Mucosa of rectum (tissue), 2 donors: Measurements from ENCODE around the gene CFLAR.
"Not testable (repeated sequence)": the region's sequence is repeated elsewhere in the genome, so short reads cannot be mapped to it uniquely, and the experiment has no call there.

ENCODE experiments used
- H3K27ac ChIP-seq, 2 donors: one replicate each; pipeline ENCODE4 v1.7.0; 2013; ENCODE audit warnings: inconsistent platforms in 2 of 2, low read depth in 2 of 2, low read length in 2 of 2
- H3K27me3 ChIP-seq, 2 donors: one replicate each; pipeline ENCODE4 v1.7.0; 2013; ENCODE audit warnings: low read length in 2 of 2; ENCODE audit not compliant: control insufficient read depth in 2 of 2, insufficient read depth in 2 of 2
- H3K36me3 ChIP-seq, 2 donors: one replicate each; pipeline ENCODE4 v1.7.0; 2013; ENCODE audit warnings: low read length in 2 of 2; ENCODE audit not compliant: control insufficient read depth in 2 of 2, insufficient read depth in 2 of 2
- H3K4me1 ChIP-seq, 2 donors: one replicate each; pipeline ENCODE4 v1.7.0; 2013; ENCODE audit warnings: low read length in 2 of 2, mild to moderate bottlenecking in 1 of 2; ENCODE audit not compliant: control insufficient read depth in 2 of 2, insufficient read depth in 2 of 2
- H3K4me3 ChIP-seq, 2 donors: one replicate each; pipeline ENCODE4 v1.7.0; 2013; ENCODE audit warnings: low read length in 2 of 2
- H3K9ac ChIP-seq, 2 donors: one replicate each; pipeline ENCODE4 v1.7.0; 2013; ENCODE audit warnings: low read length in 2 of 2, low read depth in 1 of 2, mild to moderate bottlenecking in 1 of 2
- H3K9me3 ChIP-seq, 2 donors: one replicate each; pipeline ENCODE4 v1.7.0; 2013; ENCODE audit warnings: low read length in 2 of 2; ENCODE audit not compliant: control insufficient read depth in 2 of 2
- donor health status: healthy.
- donor health status: Normal muscosa, but diverticular disease.

Gene CFLAR

GRCh38 chr2:201174687-201175086 lies 58.7 kb downstream of the CFLAR start:
- H3K4me3 ChIP-seq, result no peak overlapping the region
- no peaks in the 10 kb centered on the region for H3K36me3 ChIP-seq
- no peaks in the 10 kb centered on the region for H3K27me3 ChIP-seq
- H3K9me3 ChIP-seq, result no peaks in the 10 kb centered on the region
- peaks cover 5% of the 10 kb centered on the region in 2 donors for H3K4me1 ChIP-seq
- no peak overlapping the region for H3K27ac ChIP-seq
- no peak overlapping the region for H3K9ac ChIP-seq

- H3K27ac ChIP-seq, result peak overlapping the region in 1 of 2 donors; percentile 68
These were observed 60.1 kb downstream of the CFLAR start for GRCh38 chr2:201176081-201176481.

GRCh38 chr2:201180010-201180409 lies 64.0 kb downstream of the CFLAR start:
- Histone ChIP-seq H3K9ac (no peak overlapping the region), H3K4me1 (peaks cover 6 to 9% of the 10 kb centered on the region in 2 donors), H3K4me3 (no peak overlapping the region), H3K27me3 (no peaks in the 10 kb centered on the region), H3K36me3 (no peaks in the 10 kb centered on the region), H3K27ac (no peak overlapping the region), H3K9me3 (no peaks in the 10 kb centered on the region)

More at GRCh38 chr2:201176081-201176481, 60.1 kb downstream of the CFLAR start:
- Histone ChIP-seq H3K9me3 (no peaks in the 10 kb centered on the region), H3K4me1 (peaks cover 5% of the 10 kb centered on the region in 2 donors), H3K9ac (peak overlapping the region in 1 of 2 donors; percentile 50), H3K4me3 (no peak overlapping the region), H3K27me3 (no peaks in the 10 kb centered on the region), H3K36me3 (no peaks in the 10 kb centered on the region)

- Histone ChIP-seq H3K36me3 (peaks cover 6 to 12% of the 10 kb centered on the region in 2 donors), H3K9ac (peak within 1 kb of the TSS; percentile 65 to 89), H3K9me3 (no peaks in the 10 kb centered on the region), H3K4me3 (peak within 1 kb of the TSS; percentile 89 to 96), H3K27ac (peak within 1 kb of the TSS; percentile 77 to 89), H3K4me1 (peaks cover 10% of the 10 kb centered on the region in 2 donors), H3K27me3 (no peaks in the 10 kb centered on the region)
These were observed 66.8 kb downstream of the CFLAR start, which contains the start of gene CASP10 for GRCh38 chr2:201182650-201183364. TSS of gene CASP10 (plus strand) at chr2:201183141. CDS start at chr2:201185778, 2,637 bp downstream.

- no peaks in the 10 kb centered on the region for H3K27me3 ChIP-seq
- no peaks in the 10 kb centered on the region for H3K9me3 ChIP-seq
- peak overlapping the region; percentile 77 to 89 for H3K27ac ChIP-seq
- peak overlapping the region; percentile 89 to 96 for H3K4me3 ChIP-seq
- peaks cover 10% of the 10 kb centered on the region in 2 donors for H3K4me1 ChIP-seq
- H3K9ac ChIP-seq, result peak overlapping the region; percentile 65 to 89
- H3K36me3 ChIP-seq, result peaks cover 6 to 15% of the 10 kb centered on the region in 2 donors
These were observed 67.4 kb downstream of the CFLAR start for GRCh38 chr2:201183365-201183727.

GRCh38 chr2:201183835-201184234 lies 67.9 kb downstream of the CFLAR start:
- H3K27me3 ChIP-seq, H3K9me3 ChIP-seq: not testable (repeated sequence)
- Histone ChIP-seq H3K36me3 (peaks cover 8 to 17% of the 10 kb centered on the region in 2 donors), H3K9ac (peak overlapping the region; percentile 65 to 89), H3K4me3 (peak overlapping the region; percentile 89 to 96), H3K27ac (peak overlapping the region; percentile 46 to 52), H3K4me1 (peaks cover 10% of the 10 kb centered on the region in 2 donors)

- Histone ChIP-seq H3K9ac (peak overlapping the region; percentile 49 to 89), H3K27ac (peak overlapping the region; percentile 46 to 52), H3K4me3 (peak overlapping the region; percentile 89 to 96), H3K4me1 (peaks cover 10% of the 10 kb centered on the region in 2 donors), H3K36me3 (peaks cover 9 to 17% of the 10 kb centered on the region in 2 donors)
- not testable (repeated sequence) for H3K9me3 ChIP-seq, H3K27me3 ChIP-seq
These were observed 68.3 kb downstream of the CFLAR start for GRCh38 chr2:201184248-201184647.

GRCh38 chr2:201185863-201186262 lies 69.9 kb downstream of the CFLAR start:
- peak overlapping the region; percentile 7 to 32 for H3K9ac ChIP-seq
- H3K4me3 ChIP-seq, result peak overlapping the region in 1 of 2 donors; percentile 96
- H3K9me3 ChIP-seq, result no peaks in the 10 kb centered on the region
- H3K4me1 ChIP-seq, result peaks cover 10% of the 10 kb centered on the region in 2 donors
- H3K36me3 ChIP-seq, result peaks cover 11 to 17% of the 10 kb centered on the region in 2 donors
- peak overlapping the region in 1 of 2 donors; percentile 23 for H3K27ac ChIP-seq
- no peaks in the 10 kb centered on the region for H3K27me3 ChIP-seq

- Histone ChIP-seq H3K36me3 (peaks cover 11 to 21% of the 10 kb centered on the region in 2 donors), H3K4me1 (peaks cover 10 to 14% of the 10 kb centered on the region in 2 donors), H3K9me3 (no peaks in the 10 kb centered on the region), H3K27ac (no peak overlapping the region), H3K4me3 (no peak overlapping the region), H3K27me3 (no peaks in the 10 kb centered on the region), H3K9ac (no peak overlapping the region)
These were observed 71.0 kb downstream of the CFLAR start for GRCh38 chr2:201186982-201187381.

GRCh38 chr2:201188449-201188848 lies 72.5 kb downstream of the CFLAR start:
- no peak overlapping the region for H3K27ac ChIP-seq
- H3K27me3 ChIP-seq, result no peaks in the 10 kb centered on the region
- peaks cover 15 to 21% of the 10 kb centered on the region in 2 donors for H3K36me3 ChIP-seq
- peaks cover 7 to 14% of the 10 kb centered on the region in 2 donors for H3K4me1 ChIP-seq
- no peak overlapping the region for H3K9ac ChIP-seq
- no peaks in the 10 kb centered on the region for H3K9me3 ChIP-seq
- H3K4me3 ChIP-seq, result no peak overlapping the region
